Measurements from ENCODE around the gene TMEM123. TPM values are rescaled to one million over a fixed set of nuclear protein-coding genes. Genes with fewer than 3 reads are reported as not detected.

The TMEM123 gene
- total and polyA plus RNA-seq, 2 of the 4 experiments (the other 2 are of a cell fraction), result 96.9 to 127 TPM

GRCh38 chr11:102485095-102485722, 32.6 kb upstream of the TMEM123 start:
- H3K9ac ChIP-seq (ENCODE audit: low read depth, low read length), result no peak overlapping the region
- no peak overlapping the region for H2BK15ac ChIP-seq (ENCODE audit: low read depth, low read length)
- peak; percentile 41 for DNase-seq
- no peak overlapping the region for H2BK120ac ChIP-seq (ENCODE audit: low read depth, low read length)
- no CpG with 5 or more reads among the region's 2 CpGs for WGBS, 2 experiments (ENCODE audit: extremely low coverage in 2 of 2, insufficient read length in 1 of 2)
- TF ChIP-seq CTCF (conservative IDR thresholded peaks at IDR 0.05; ENCODE audit: low read depth, low read length) (no peak), CEBPB (IDR thresholded peaks at IDR 0.05; ENCODE audit: low read depth, low read length) (peak; percentile 63)
- no peak overlapping the region for H2AFZ ChIP-seq (replicated peaks; ENCODE audit: low read length, poor library complexity)
- no peaks in the 10 kb centered on the region for H4K20me1 ChIP-seq (ENCODE audit: insufficient read depth, low read length)
- H4K5ac ChIP-seq (ENCODE audit: low read depth, low read length), result no peak overlapping the region
- dilution Hi-C loops (cut with HindIII; ENCODE audit: low sequenced_read_pairs, unreplicated experiment), result no loop called here
- H3K56ac ChIP-seq (ENCODE audit: extremely low read depth, insufficient read depth, low read length), result no peak overlapping the region
- H3K4me3 ChIP-seq (ENCODE audit: insufficient read depth, low read depth, low read length), result no peak overlapping the region
- H2BK20ac ChIP-seq (ENCODE audit: low read depth, low read length), result no peak overlapping the region
- ChIA-PET POLR2A (ENCODE audit: unreplicated experiment) (no interaction called here), CTCF (interaction anchor here (0.6 kb wide), 1 partner anchor 488 kb away, joined by 3 read pairs; no protein-coding TSS in a partner anchor)
- no peak overlapping the region for H2AK9ac ChIP-seq (replicated peaks; ENCODE audit: low read depth, low read length, poor library complexity)
- H2BK5ac ChIP-seq (ENCODE audit: low read depth, low read length, poor library complexity, severe bottlenecking), result no peak overlapping the region
- no peaks in the 10 kb centered on the region; the same call in 1 of the 2 replicates for H3K27me3 ChIP-seq (ENCODE audit: control insufficient read depth, insufficient read depth, low read length)
- no peaks in the 10 kb centered on the region for H3K36me3 ChIP-seq (ENCODE audit: control insufficient read depth, insufficient read depth, low read length)
- H3K27ac ChIP-seq (ENCODE audit: insufficient read depth, low read length), result no peak overlapping the region
- H3K79me1 ChIP-seq (ENCODE audit: low read depth in 1 of 2, low read length in 2 of 2), result no peaks in the 10 kb centered on the region
- in situ Hi-C loops (cut with MboI; ENCODE audit: low sequenced_read_pairs), result loop anchor here (25.0 kb wide), 1 partner anchor 1048 kb away; no protein-coding TSS in a partner anchor
- H4K8ac ChIP-seq (ENCODE audit: low read depth in 2 of 2, low read length in 2 of 2), result no peak overlapping the region
- H3K4ac ChIP-seq (ENCODE audit: low read depth, low read length), result no peak overlapping the region
- H4K91ac ChIP-seq (ENCODE audit: insufficient read depth, low read depth, low read length), result no peak overlapping the region
- H3K23ac ChIP-seq (ENCODE audit: low read depth, low read length), result no peak overlapping the region
- intact Hi-C loops (cut with micrococcal nuclease), result no loop called here
- no TSS peak for BruUV-seq (replicated peaks)
- H3K4me2 ChIP-seq (ENCODE audit: low read depth, low read length), result no peak overlapping the region
- no peak for ATAC-seq (ENCODE audit: low read depth)
- no peaks in the 10 kb centered on the region for H3K9me3 ChIP-seq (ENCODE audit: control insufficient read depth, insufficient read depth, low read length)
- peaks cover 3% of the 10 kb centered on the region for H3K4me1 ChIP-seq (ENCODE audit: control insufficient read depth, insufficient read depth, low read length)
- no peak overlapping the region for H3K18ac ChIP-seq (ENCODE audit: low read depth, low read length)
- no peak overlapping the region for H3K14ac ChIP-seq (replicated peaks; ENCODE audit: low read depth, low read length)
- H2AK5ac ChIP-seq (ENCODE audit: low read depth, low read length), result no peak overlapping the region
- H3K9me1 ChIP-seq (ENCODE audit: insufficient read depth, low read length), result no peaks in the 10 kb centered on the region
